ENCODE data around the gene TMEM51.

DNA sequence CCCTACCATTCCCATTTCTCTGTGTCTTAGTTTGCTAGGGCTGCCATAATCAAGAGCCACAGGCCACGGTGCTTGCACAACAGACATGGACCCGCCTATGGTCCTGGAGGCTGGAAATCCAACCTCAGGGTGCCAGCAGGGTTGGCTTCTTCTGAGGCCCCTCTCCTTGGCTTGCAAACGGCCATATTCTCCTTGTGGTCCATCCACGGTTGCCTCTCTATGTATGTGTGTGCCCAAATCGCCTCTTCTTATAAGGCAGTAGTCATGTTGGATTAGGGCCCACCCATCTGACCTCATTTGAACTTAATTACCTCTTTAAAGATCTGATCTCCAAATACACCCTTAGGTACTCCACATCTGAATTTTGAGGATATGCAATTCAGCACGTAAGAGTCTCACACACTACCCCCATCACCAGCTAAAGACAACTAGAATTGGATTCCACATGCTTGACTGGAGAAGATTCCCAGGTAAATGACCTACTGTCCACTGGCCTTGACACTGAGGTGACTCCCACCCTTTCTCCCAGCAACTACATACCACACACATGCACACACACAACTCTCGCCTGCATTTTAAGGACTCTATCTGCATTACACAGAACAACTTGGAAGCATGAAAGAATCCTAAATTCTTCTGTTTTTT, 28.3 kb upstream of the TMEM51 start:
- TF ChIP-seq, protein P1, sequence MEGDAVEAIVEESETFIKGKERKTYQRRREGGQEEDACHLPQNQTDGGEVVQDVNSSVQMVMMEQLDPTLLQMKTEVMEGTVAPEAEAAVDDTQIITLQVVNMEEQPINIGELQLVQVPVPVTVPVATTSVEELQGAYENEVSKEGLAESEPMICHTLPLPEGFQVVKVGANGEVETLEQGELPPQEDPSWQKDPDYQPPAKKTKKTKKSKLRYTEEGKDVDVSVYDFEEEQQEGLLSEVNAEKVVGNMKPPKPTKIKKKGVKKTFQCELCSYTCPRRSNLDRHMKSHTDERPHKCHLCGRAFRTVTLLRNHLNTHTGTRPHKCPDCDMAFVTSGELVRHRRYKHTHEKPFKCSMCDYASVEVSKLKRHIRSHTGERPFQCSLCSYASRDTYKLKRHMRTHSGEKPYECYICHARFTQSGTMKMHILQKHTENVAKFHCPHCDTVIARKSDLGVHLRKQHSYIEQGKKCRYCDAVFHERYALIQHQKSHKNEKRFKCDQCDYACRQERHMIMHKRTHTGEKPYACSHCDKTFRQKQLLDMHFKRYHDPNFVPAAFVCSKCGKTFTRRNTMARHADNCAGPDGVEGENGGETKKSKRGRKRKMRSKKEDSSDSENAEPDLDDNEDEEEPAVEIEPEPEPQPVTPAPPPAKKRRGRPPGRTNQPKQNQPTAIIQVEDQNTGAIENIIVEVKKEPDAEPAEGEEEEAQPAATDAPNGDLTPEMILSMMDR (IDR thresholded peaks at IDR 0.05; ENCODE audit: low read depth, low read length), result no peak
- TF ChIP-seq, protein P2, sequence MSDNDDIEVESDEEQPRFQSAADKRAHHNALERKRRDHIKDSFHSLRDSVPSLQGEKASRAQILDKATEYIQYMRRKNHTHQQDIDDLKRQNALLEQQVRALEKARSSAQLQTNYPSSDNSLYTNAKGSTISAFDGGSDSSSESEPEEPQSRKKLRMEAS (IDR thresholded peaks at IDR 0.05; ENCODE audit: low read depth, low read length), result no peak
- no peak for TF ChIP-seq POLR2A (IDR thresholded peaks at IDR 0.05; ENCODE audit: extremely low read depth, insufficient read length)
